A549 (cell line): ENCODE data around the gene CBARP. TPM values are rescaled to one million over a fixed set of nuclear protein-coding genes. Genes with fewer than 3 reads are reported as not detected.

Source experiments
- ATAC-seq, 2 experiments: fragments of 200-7000 bp in 1 of 2; fragments of >200 bp in 1 of 2; cut with Nextera tagmentation in 1 of 2; cut with Tn5 transposase in 1 of 2; 3 replicates each; pipeline versions ENCODE4 v1.8.0 to v1.9.1; 2018 to 2020; ENCODE audit warnings: mild to moderate bottlenecking in 1 of 2, moderate library complexity in 1 of 2
- CTCF ChIA-PET: fragments of 300-600 bp; sonication (Branson Sonifier 250); formaldehyde crosslinking; extraction: SDS; loops from one replicate; lab custom pipeline; 2021; ENCODE audit warnings: antibody characterized with exemption, inconsistent platforms; lab: Yijun Ruan, JAX
- POLR2A ChIA-PET: fragments of 350-600 bp; formaldehyde crosslinking; extraction: SDS; loops from one replicate; lab custom pipeline; 2021; ENCODE audit warnings: antibody characterized with exemption, inconsistent platforms; lab: Yijun Ruan, JAX
- DNase-seq, 2 experiments: peaks; one replicate each; pipeline versions ENCODE4 v3.0.0 to v3.0.0-alpha.2; 2011 to 2016; ENCODE audit warnings: low read depth in 1 of 2, low spot score in 1 of 2
- FAIRE-seq: peaks from 2 replicates; lab custom pipeline; 2011; peaks lifted over from hg19 to GRCh38; lab: Jason Lieb, UNC
- H3K27ac ChIP-seq, 2 experiments: fragments of >200 bp; sonication (Bioruptor Twin); formaldehyde crosslinking; 3 replicates each; pipeline ENCODE4 v1.5.1; 2016 to 2017
- H3K4me1 ChIP-seq: fragments of >200 bp; sonication (Bioruptor Twin); formaldehyde crosslinking; 3 replicates; pipeline ENCODE4 v1.6.1; 2016
- H3K4me2 ChIP-seq: fragments of >200 bp; sonication (Bioruptor Twin); formaldehyde crosslinking; 3 replicates; pipeline ENCODE4 v1.6.1; 2016
- H3K4me3 ChIP-seq: fragments of >200 bp; sonication (Bioruptor Twin); formaldehyde crosslinking; 3 replicates; pipeline ENCODE4 v1.5.1; 2016
- H3K9me3 ChIP-seq: fragments of >200 bp; sonication (Bioruptor Twin); formaldehyde crosslinking; 3 replicates; pipeline ENCODE4 v1.6.1; 2016
- ATOH8 ChIP-seq: fragments of 250-450 bp; sonication (Bioruptor Pico); IDR thresholded peaks from 2 replicates; pipeline ENCODE4 v1.5.0; 2020; ENCODE audit warnings: low read depth, mild to moderate bottlenecking, moderate library complexity
- CBX8 ChIP-seq: fragments of 200-600 bp; sonication (generic); IDR thresholded peaks from 2 replicates; pipeline ENCODE4 v1.6.1; 2016
- CHD2 ChIP-seq: fragments of 150-350 bp; IDR thresholded peaks from 2 replicates; pipeline ENCODE4 v1.6.1; 2014; ENCODE audit warnings: low read length; ENCODE audit not compliant: partially characterized antibody
- CTCF ChIP-seq: fragments of >200 bp; sonication (Bioruptor Twin); formaldehyde crosslinking; IDR thresholded peaks from 3 replicates; pipeline ENCODE4 v1.5.1; 2016
- E2F6 ChIP-seq: IDR thresholded peaks from 2 replicates; pipeline ENCODE4 v1.6.1; 2012; ENCODE audit warnings: low read depth, borderline replicate concordance
- EP300 ChIP-seq, 2 experiments: fragments of >200 bp; sonication (Bioruptor Twin); formaldehyde crosslinking; IDR thresholded peaks; 2 replicates in 1 of 2; 3 replicates in 1 of 2; pipeline ENCODE4 v1.6.1; 2016 to 2017
- FOSB ChIP-seq: fragments of 250-450 bp; sonication (Bioruptor Pico); IDR thresholded peaks from 2 replicates; pipeline ENCODE4 v1.5.0; 2020; ENCODE audit warnings: mild to moderate bottlenecking, moderate library complexity
- HDAC2 ChIP-seq: fragments of 200-600 bp; sonication (generic); IDR thresholded peaks from 2 replicates; pipeline ENCODE4 v1.6.1; 2016
- HEYL ChIP-seq: fragments of 250-450 bp; sonication (Bioruptor Pico); IDR thresholded peaks from 2 replicates; pipeline ENCODE4 v1.8.0; 2021; ENCODE audit warnings: mild to moderate bottlenecking, moderate library complexity
- KDM5A ChIP-seq: fragments of 200-600 bp; sonication (generic); IDR thresholded peaks from 2 replicates; pipeline ENCODE4 v1.6.1; 2016; ENCODE audit warnings: antibody characterized with exemption, mild to moderate bottlenecking
- MAFK ChIP-seq: fragments of 450-650 bp; IDR thresholded peaks from 2 replicates; pipeline ENCODE4 v1.6.1; 2014; ENCODE audit not compliant: partially characterized antibody
- MAZ ChIP-seq: fragments of 150-350 bp; IDR thresholded peaks from 2 replicates; pipeline ENCODE4 v1.6.1; 2014; ENCODE audit warnings: antibody characterized with exemption, low read depth, low read length, borderline replicate concordance
- POLR2AphosphoS2 ChIP-seq: conservative IDR thresholded peaks from 2 replicates; pipeline ENCODE4 v1.6.1; 2012; ENCODE audit warnings: low read length, improper control_type of control experiment, inconsistent platforms
- RCOR1 ChIP-seq: fragments of 150-350 bp; IDR thresholded peaks from 2 replicates; pipeline ENCODE4 v1.6.1; 2014; ENCODE audit warnings: antibody characterized with exemption, low read length, low read depth
- REST ChIP-seq: fragments of 200-600 bp; sonication (generic); IDR thresholded peaks from 2 replicates; pipeline ENCODE4 v1.6.1; 2016; ENCODE audit warnings: antibody characterized with exemption, mild to moderate bottlenecking, moderate library complexity
- RFX5 ChIP-seq: fragments of 450-650 bp; IDR thresholded peaks from 2 replicates; pipeline ENCODE4 v1.7.1; 2014; ENCODE audit warnings: antibody characterized with exemption, mild to moderate bottlenecking, moderate library complexity
- TP53 ChIP-seq: fragments of 250-450 bp; sonication (Bioruptor Pico); IDR thresholded peaks from 2 replicates; pipeline ENCODE4 v1.5.0; 2021; ENCODE audit warnings: mild to moderate bottlenecking, moderate library complexity
- ZC3H11A ChIP-seq: fragments of 450-650 bp; IDR thresholded peaks from 2 replicates; pipeline ENCODE4 v1.6.1; 2014; ENCODE audit warnings: antibody characterized with exemption, mild to moderate bottlenecking
- ZNF302 ChIP-seq: fragments of 250-450 bp; sonication (Bioruptor Pico); IDR thresholded peaks from 2 replicates; pipeline ENCODE4 v1.9.0; 2021; ENCODE audit warnings: inconsistent platforms, mild to moderate bottlenecking, moderate library complexity
- WGBS: methylation state at CpG from one replicate; pipeline ENCODE4 v1.1.6; 2017; ENCODE audit errors: missing lambda C conversion rate; 5-methylcytosine and 5-hydroxymethylcytosine counted together
- polyA plus RNA-seq, 4 experiments: library from polyadenylated mRNA; depleted of rRNA in 3 of 4; stranded (reverse); fragments of >200 nt; fragmentation: RNase III in 1 of 4; extraction: RNeasy Plus Mini Kit Qiagen cat#74134 plus additional on column Dnase treatment in 1 of 4; gene quantifications; 2 replicates in 3 of 4; 3 replicates in 1 of 4; pipeline ENCODE4 v1.2.3, GENCODE V29; 2011 to 2017
- TF ChIP-seq, protein P1 (sequence below): fragments of >200 bp; sonication (Bioruptor Twin); formaldehyde crosslinking; IDR thresholded peaks from 2 replicates; pipeline ENCODE4 v1.6.1; 2016

The CBARP gene
- polyA plus RNA-seq, 2 of the 4 experiments (the other 2 are of a cell fraction) = 0.19 to 2.0 TPM

- TF ChIP-seq KDM5A (no peak), ATOH8 (no peak), ZNF302 (CRISPR knock-in tag) (no peak), FOSB (CRISPR knock-in tag) (no peak), CHD2 (no peak), CTCF (no peak), REST (no peak), MAZ (no peak), HDAC2 (no peak), HEYL (CRISPR knock-in tag) (no peak), E2F6 (no peak), CBX8 (no peak), POLR2AphosphoS2 (no peak), MAFK (no peak), RCOR1 (no peak), EP300 (IDR thresholded peaks at IDR 0.05) (no peak), RFX5 (no peak), ZC3H11A (no peak), TP53 (CRISPR knock-in tag) (no peak)
- TF ChIP-seq, protein P1, sequence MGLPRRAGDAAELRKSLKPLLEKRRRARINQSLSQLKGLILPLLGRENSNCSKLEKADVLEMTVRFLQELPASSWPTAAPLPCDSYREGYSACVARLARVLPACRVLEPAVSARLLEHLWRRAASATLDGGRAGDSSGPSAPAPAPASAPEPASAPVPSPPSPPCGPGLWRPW = no peak
- TF ChIP-seq, all 56 proteins: peak for 0
- ChIA-PET POLR2A (no interaction called here), CTCF (interaction anchor here (1.2 to 2.2 kb wide), 5 partner anchors 12 to 168 kb away, joined by 3 to 13 read pairs (median 5); no protein-coding TSS in a partner anchor)
- Histone ChIP-seq H3K4me3 (no peak overlapping the region), H3K27ac (no peak overlapping the region), H3K4me2 (no peak overlapping the region), H3K4me1 (peaks cover 14% of the 10 kb centered on the region; the same call in 1 of the 3 replicates), H3K9me3 (no peaks in the 10 kb centered on the region)
- DNase-seq (no peak), FAIRE-seq (no peak), ATAC-seq (no peak)
- WGBS = no CpG with 5 or more reads among the region's 11 CpGs
These were observed 11.6 kb downstream of the CBARP start for GRCh38 chr19:1226227-1226518.
